WTC11 (cell line): ENCODE results near the gene ZNF367.

ENCODE experiments used
- ATF1 ChIP-seq: sonication (generic); formaldehyde crosslinking; IDR thresholded peaks from 2 replicates; pipeline ENCODE4 v1.8.1; 2023; ENCODE audit warnings: mild to moderate bottlenecking, moderate library complexity, missing genetic modification reagents
- CREB1 ChIP-seq: sonication (generic); formaldehyde crosslinking; IDR thresholded peaks from 2 replicates; pipeline ENCODE4 v1.8.0; 2023; ENCODE audit warnings: mild to moderate bottlenecking, missing genetic modification reagents
- CREM ChIP-seq: sonication (generic); formaldehyde crosslinking; IDR thresholded peaks from 2 replicates; pipeline ENCODE4 v1.8.1; 2022; ENCODE audit warnings: mild to moderate bottlenecking, missing genetic modification reagents, moderate library complexity
- CTCF ChIP-seq: fragments of 200-600 bp; IDR thresholded peaks from 2 replicates; pipeline ENCODE4 v1.8.0; 2022; ENCODE audit warnings: antibody characterized with exemption
- EMX1 ChIP-seq: fragments of 250-450 bp; sonication (Bioruptor Pico); IDR thresholded peaks from 2 replicates; pipeline ENCODE4 v1.8.0; 2021; ENCODE audit warnings: mild to moderate bottlenecking
- FOXP1 ChIP-seq: sonication (generic); formaldehyde crosslinking; IDR thresholded peaks from 2 replicates; pipeline ENCODE4 v1.8.0; 2022; ENCODE audit warnings: missing genetic modification reagents, mild to moderate bottlenecking, moderate library complexity, borderline replicate concordance
- MYBL2 ChIP-seq: sonication (generic); formaldehyde crosslinking; IDR thresholded peaks from 2 replicates; pipeline ENCODE4 v1.8.1; 2023; ENCODE audit warnings: mild to moderate bottlenecking, moderate library complexity, missing genetic modification reagents
- TEAD4 ChIP-seq: sonication (generic); formaldehyde crosslinking; IDR thresholded peaks from 2 replicates; pipeline ENCODE4 v1.8.0; 2022; ENCODE audit warnings: mild to moderate bottlenecking, missing genetic modification reagents
- ZNF317 ChIP-seq: sonication (generic); formaldehyde crosslinking; IDR thresholded peaks from 2 replicates; pipeline ENCODE4 v1.8.1; 2023; ENCODE audit warnings: low read depth, mild to moderate bottlenecking, moderate library complexity, missing genetic modification reagents, borderline replicate concordance
- ZSCAN18 ChIP-seq: fragments of 250-450 bp; sonication (Bioruptor Pico); IDR thresholded peaks from 2 replicates; pipeline ENCODE4 v2.1.2; 2022; ENCODE audit warnings: mild to moderate bottlenecking, moderate library complexity
- TF ChIP-seq, protein P1 (sequence below): sonication (generic); formaldehyde crosslinking; IDR thresholded peaks from 2 replicates; pipeline ENCODE4 v1.8.0; 2022; ENCODE audit warnings: mild to moderate bottlenecking, missing genetic modification reagents
- TF ChIP-seq, protein P2 (sequence below): sonication (generic); formaldehyde crosslinking; IDR thresholded peaks from 2 replicates; pipeline ENCODE4 v1.8.1; 2023; ENCODE audit warnings: mild to moderate bottlenecking, missing genetic modification reagents, borderline replicate concordance

DNA sequence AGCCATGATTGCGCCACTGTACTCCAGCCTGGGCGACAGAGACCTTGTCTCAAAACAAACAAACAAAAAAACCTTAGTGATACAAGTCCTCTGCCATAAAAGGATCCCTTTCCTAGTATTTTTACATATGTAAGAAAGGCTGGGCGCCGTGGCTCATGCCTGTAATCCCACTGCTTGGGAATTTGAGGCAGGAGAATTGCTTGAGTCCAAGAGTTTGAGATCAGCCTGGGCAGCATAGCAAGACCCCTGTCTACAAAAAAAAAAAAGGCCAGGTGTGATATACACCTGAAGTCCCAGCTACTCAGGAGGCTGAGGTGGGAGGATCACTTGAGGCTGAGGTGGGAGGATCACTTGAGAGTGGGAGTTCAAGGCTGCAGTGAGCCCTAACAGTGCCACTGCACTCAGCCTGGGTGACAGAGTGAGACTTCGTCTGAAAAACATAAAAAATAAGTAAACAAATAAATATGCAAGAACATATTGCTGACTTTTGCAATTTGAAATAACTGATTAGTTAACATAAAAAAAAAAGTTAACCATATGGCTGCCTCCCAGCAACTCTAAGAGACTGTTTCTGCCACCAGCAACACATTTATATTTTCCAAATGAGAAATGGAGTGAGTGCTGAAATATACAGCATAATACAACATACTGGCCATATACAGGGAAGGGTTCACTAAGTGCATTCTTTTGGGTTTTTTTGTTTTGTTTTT is 6.9 kb downstream of the ZNF367 start:
- TF ChIP-seq TEAD4 (no peak), CTCF (no peak), EMX1 (CRISPR knock-in tag) (no peak), ATF1 (no peak), CREB1 (CRISPR knock-in tag) (no peak), MYBL2 (CRISPR knock-in tag) (no peak), ZNF317 (CRISPR knock-in tag) (no peak), FOXP1 (no peak), ZSCAN18 (CRISPR knock-in tag) (no peak), CREM (CRISPR knock-in tag) (no peak)
- TF ChIP-seq, protein P1, sequence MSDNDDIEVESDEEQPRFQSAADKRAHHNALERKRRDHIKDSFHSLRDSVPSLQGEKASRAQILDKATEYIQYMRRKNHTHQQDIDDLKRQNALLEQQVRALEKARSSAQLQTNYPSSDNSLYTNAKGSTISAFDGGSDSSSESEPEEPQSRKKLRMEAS (CRISPR knock-in tag) = no peak
- TF ChIP-seq, protein P2, sequence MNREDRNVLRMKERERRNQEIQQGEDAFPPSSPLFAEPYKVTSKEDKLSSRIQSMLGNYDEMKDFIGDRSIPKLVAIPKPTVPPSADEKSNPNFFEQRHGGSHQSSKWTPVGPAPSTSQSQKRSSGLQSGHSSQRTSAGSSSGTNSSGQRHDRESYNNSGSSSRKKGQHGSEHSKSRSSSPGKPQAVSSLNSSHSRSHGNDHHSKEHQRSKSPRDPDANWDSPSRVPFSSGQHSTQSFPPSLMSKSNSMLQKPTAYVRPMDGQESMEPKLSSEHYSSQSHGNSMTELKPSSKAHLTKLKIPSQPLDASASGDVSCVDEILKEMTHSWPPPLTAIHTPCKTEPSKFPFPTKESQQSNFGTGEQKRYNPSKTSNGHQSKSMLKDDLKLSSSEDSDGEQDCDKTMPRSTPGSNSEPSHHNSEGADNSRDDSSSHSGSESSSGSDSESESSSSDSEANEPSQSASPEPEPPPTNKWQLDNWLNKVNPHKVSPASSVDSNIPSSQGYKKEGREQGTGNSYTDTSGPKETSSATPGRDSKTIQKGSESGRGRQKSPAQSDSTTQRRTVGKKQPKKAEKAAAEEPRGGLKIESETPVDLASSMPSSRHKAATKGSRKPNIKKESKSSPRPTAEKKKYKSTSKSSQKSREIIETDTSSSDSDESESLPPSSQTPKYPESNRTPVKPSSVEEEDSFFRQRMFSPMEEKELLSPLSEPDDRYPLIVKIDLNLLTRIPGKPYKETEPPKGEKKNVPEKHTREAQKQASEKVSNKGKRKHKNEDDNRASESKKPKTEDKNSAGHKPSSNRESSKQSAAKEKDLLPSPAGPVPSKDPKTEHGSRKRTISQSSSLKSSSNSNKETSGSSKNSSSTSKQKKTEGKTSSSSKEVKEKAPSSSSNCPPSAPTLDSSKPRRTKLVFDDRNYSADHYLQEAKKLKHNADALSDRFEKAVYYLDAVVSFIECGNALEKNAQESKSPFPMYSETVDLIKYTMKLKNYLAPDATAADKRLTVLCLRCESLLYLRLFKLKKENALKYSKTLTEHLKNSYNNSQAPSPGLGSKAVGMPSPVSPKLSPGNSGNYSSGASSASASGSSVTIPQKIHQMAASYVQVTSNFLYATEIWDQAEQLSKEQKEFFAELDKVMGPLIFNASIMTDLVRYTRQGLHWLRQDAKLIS (CRISPR knock-in tag) = no peak
